HEK293T (cell line): Measurements from ENCODE around the gene NAIF1.

Source experiments
- ARNT ChIP-seq: fragments of 450-650 bp; IDR thresholded peaks from 2 replicates; pipeline ENCODE4 v1.6.1; 2017; ENCODE audit warnings: mild to moderate bottlenecking
- BHLHE40 ChIP-seq: fragments of 450-650 bp; IDR thresholded peaks from 2 replicates; pipeline ENCODE4 v1.6.1; 2016; ENCODE audit warnings: mild to moderate bottlenecking, moderate library complexity, borderline replicate concordance
- ELF4 ChIP-seq: fragments of 450-650 bp; IDR thresholded peaks from 2 replicates; pipeline ENCODE4 v1.6.1; 2017; ENCODE audit warnings: antibody characterized with exemption
- SP1 ChIP-seq: fragments of 450-650 bp; IDR thresholded peaks from 2 replicates; pipeline ENCODE4 v1.6.1; 2017
- SUZ12 ChIP-seq: fragments of 450-650 bp; IDR thresholded peaks from 2 replicates; pipeline ENCODE4 v1.6.1; 2016; ENCODE audit warnings: mild to moderate bottlenecking
- TARDBP ChIP-seq: fragments of 450-650 bp; IDR thresholded peaks from 2 replicates; pipeline ENCODE4 v1.6.1; 2016

- TF ChIP-seq ELF4 (no peak), TARDBP (no peak), BHLHE40 (no peak), SUZ12 (no peak), ARNT (no peak), SP1 (no peak)
Measured at GRCh38 chr9:128077847-128078503, 10.9 kb upstream of the NAIF1 start.
